Right lobe of liver (tissue), 4 donors: ENCODE data around the gene NEUROG1.

Source experiments
- CTCF ChIP-seq, 4 donors: fragments of 200-600 bp in 3 of 4; fragments of 450-650 bp in 1 of 4; IDR thresholded peaks; one replicate each; pipeline versions ENCODE4 v1.5.1 to v1.8.0; 2016 to 2022; ENCODE audit warnings: antibody characterized with exemption in 4 of 4, mild to moderate bottlenecking in 2 of 4
- POLR2A ChIP-seq: fragments of 450-650 bp; IDR thresholded peaks from one replicate; pipeline ENCODE4 v1.6.1; 2017; ENCODE audit warnings: antibody characterized with exemption, mild to moderate bottlenecking
- donor health status: DM: no; HTN: no; CAD: no.
- donor health status: DM: no; HTN: no; CAD: no.
- donor health status: DM: no; HTN: yes; CAD: no.

GRCh38 chr5:135571066-135571609 is 35.4 kb upstream of the NEUROG1 start:
- TF ChIP-seq CTCF (IDR thresholded peaks at IDR 0.05) (no peak), POLR2A (no peak)
